ENCODE data around the gene LCE1E. TPM values are rescaled to one million over a fixed set of nuclear protein-coding genes. Genes with fewer than 3 reads are reported as not detected.

Gene LCE1E
- total and polyA plus RNA-seq, 10 of the 15 experiments (the other 5 are each of a cell fraction or from before 2014, with no cell fraction given) = 0.33 to 8.2 (median 1.3) TPM; not detected in 1

- no peak for TF ChIP-seq ZBED1 (IDR thresholded peaks at IDR 0.05; ENCODE audit: borderline replicate concordance)
Measured at GRCh38 chr1:152745289-152745704, 40.8 kb upstream of the LCE1E start (continued).

- no peaks in the 10 kb centered on the region; a peak in 1 of 4 replicates for H3K27me3 ChIP-seq (replicated peaks in 1 of 2; ENCODE audit: control insufficient read depth in 2 of 2, insufficient read depth in 2 of 2, low read length in 1 of 2)
- no peaks in the 10 kb centered on the region for H3K9me3 ChIP-seq (replicated peaks; ENCODE audit: control insufficient read depth, insufficient read depth, low read length)
- ChIA-PET POLR2A (no interaction called here), SMC1A (ENCODE audit: uncharacterized antibody, unreplicated experiment) (no interaction called here), RAD21 (ENCODE audit: unreplicated experiment) (no interaction called here), CTCF (interaction anchor here (1.1 kb wide), 1 partner anchor 11 kb away, joined by 3 read pairs; no protein-coding TSS in a partner anchor)
- H3K4me3 ChIP-seq = no peak overlapping the region
- H2AFZ ChIP-seq (ENCODE audit: control insufficient read depth, low read depth, low read length) = no peak overlapping the region
- H4K20me1 ChIP-seq (ENCODE audit: control insufficient read depth, insufficient read depth) = no peaks in the 10 kb centered on the region
- H3K9ac ChIP-seq (ENCODE audit: control insufficient read depth, insufficient read depth, low read length) = no peak overlapping the region
- FAIRE-seq = no peak
- 52% methylated on average over 6 of the region's 6 CpGs for WGBS (ENCODE audit: insufficient coverage, insufficient replicate concordance, low lambda C conversion rate, missing lambda C conversion rate)
- in situ Hi-C loops (cut with MboI) (no loop called here), intact Hi-C loops (cut with micrococcal nuclease; ENCODE audit: unreplicated experiment) (no loop called here)
- no peak for ATAC-seq
- no peak for DNase-seq (ENCODE audit: low read depth, low spot score)
- H3K79me2 ChIP-seq (ENCODE audit: control insufficient read depth, insufficient read depth, low read length) = no peaks in the 10 kb centered on the region
- H3K36me3 ChIP-seq (ENCODE audit: control insufficient read depth in 2 of 2, insufficient read depth in 2 of 2, low read length in 1 of 2) = no peaks in the 10 kb centered on the region
- no peak overlapping the region for H3K4me2 ChIP-seq (ENCODE audit: control insufficient read depth, insufficient read depth)
- TF ChIP-seq NKRF (conservative IDR thresholded peaks at IDR 0.05) (no peak), GABPA (IDR thresholded peaks at IDR 0.05; ENCODE audit: low read depth) (no peak)
- no peak overlapping the region for H3K27ac ChIP-seq (ENCODE audit: control insufficient read depth, insufficient read depth)
- no peaks in the 10 kb centered on the region for H3K4me1 ChIP-seq (ENCODE audit: control insufficient read depth, insufficient read depth, low read length)
- BruUV-seq (replicated peaks) = no TSS peak
Measured at GRCh38 chr1:152745765-152746444, 40.2 kb upstream of the LCE1E start.
